Esophagus mucosa (tissue), 1 donor: ENCODE data around the gene SCYGR1. TPM values are rescaled to one million over a fixed set of nuclear protein-coding genes. Genes with fewer than 3 reads are reported as not detected.
A peak's percentile ranks its signal among the peaks of the same experiment; 100 is the strongest.
"Not testable (repeated sequence)": the region's sequence is repeated elsewhere in the genome, so short reads cannot be mapped to it uniquely, and the experiment has no call there.

Experiments
- ATAC-seq: fragments of 200-7000 bp; cut with Tn5 transposase; one replicate; pipeline ENCODE4 v1.9.1; 2020
- total RNA-seq: library from RNA; stranded (reverse); gene quantifications from one replicate; pipeline ENCODE4 v1.2.4, GENCODE V29; 2023
- donor health status: DM: yes; HTN: yes; CAD: no.

SCYGR1 gene
- total RNA-seq, 1 donor from 2014 or later: not detected

DNA sequence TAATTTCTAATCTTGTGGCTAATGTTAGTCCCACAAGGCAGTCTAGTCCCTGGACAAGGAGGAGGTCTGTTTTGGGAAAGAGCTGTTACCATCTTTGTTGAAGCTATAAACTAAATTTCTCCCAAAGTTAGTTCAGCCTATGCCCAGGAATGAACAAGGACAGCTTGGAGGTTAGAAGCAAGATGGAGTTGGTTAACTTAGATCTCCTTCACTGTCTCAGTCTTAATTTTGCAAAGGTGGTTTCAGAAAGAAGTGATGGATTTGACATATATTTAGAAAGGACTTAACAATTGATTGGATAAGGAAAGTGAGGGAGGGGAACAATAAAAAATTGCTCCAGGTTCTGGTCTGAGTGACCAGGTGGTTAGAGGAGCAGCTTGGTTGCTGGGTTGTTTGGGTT is 14.6 kb upstream of the SCYGR1 start:
- no peak for ATAC-seq

DNA sequence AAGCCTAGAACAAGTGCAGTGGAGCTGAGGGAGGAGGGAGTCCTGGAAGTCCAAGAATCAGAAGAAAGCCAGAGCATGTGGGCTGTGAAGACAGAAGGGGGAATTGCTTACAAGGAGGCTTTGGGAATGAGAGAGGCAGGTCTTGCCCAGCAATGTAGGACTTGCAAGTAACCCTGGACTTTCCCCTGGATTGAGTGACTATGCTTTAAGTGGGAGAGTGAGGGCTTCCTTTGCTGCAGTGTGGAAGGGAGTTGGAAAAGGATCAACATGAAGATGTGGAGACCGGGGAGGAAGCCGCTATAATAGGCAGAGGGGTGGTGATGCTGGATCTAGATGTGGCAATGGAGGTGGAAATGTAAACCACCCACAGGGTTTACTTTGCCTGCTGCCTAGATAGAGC is 13.8 kb upstream of the SCYGR1 start:
- ATAC-seq: peak; percentile 35

DNA sequence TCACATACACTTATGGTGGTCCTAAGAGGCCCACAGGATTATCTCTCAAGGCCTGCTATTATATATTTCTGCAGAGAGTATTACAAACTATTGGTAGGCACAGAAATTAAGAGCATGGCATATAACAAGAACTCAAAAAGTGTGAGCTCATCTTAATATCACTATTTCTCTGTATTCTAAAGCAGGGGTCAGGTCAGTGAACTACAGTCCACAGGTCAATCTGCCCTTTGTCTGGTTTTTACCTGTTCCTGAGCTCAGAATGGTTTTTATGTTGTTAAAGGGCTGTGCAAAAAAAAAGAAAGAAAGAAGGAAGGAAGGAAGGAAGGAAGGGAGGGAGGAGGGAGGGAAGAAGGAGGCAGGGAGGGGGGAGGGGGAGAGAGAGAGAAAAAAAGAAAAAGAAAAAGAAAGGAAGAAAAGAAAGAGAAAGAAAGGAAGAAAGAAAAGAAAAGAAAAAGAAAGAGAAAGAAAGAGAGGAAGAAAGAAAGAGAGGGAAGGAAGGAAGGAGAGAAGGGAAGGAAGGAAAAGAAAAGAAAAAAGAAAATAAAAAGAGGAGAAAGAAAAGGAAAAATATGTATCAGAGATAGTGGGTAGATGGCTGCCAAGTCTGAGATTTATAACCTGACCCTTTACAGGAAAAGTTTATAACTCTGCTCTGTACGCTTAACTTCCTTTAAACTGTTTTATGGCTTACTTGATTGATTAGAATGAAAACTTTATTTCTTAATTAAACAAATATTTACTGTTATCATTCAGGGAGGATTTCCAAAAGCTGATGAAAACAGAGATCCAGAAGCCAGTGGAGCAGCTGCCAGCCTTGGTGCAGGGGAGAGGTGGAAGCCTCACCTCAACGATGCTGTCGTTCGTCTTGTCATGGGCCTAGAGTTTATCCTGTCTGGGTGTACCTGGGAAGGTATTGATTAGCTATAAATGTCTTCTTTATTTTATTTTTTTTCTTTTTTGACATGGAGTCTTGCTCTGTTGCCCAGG is 11.2 kb upstream of the SCYGR1 start:
- ATAC-seq: no peak

DNA sequence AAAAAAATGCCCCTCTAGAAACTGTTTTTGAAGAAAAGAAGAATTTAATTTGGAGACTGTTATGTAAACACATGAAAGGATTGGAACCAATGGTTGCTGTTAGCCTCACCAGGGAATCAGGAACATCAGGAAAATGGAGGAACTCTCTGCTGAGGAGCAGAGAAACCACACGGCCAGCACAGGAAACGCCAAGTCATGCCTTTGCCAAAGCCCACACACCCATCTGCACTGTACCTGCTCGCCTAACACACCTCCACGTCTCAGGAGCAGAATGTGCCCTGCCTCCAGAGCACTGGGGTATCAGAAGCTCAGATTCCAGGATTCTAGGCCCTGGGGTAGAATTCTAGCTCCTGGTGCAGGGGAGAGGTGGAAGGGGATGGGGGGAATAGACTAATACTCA is 9.8 kb upstream of the SCYGR1 start:
- peak; percentile 72 for ATAC-seq

DNA sequence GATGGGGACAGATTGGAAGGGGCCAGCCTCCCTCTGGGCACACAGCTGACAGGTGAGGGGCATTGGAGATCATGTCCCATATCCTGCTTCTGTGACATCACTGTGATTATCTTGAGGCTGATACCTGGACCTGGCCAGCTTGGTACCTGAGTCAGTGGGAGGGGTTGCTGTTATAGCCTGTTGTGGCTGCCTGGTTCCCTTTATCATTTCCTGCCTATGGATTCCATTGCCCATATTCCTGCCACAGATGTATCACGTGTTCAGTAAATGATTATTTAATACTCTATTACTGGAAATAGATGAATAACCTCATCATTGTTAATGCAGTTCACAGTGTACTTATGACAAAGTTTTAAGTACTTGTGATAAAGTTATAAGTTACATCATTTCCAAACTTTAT is 7.8 kb upstream of the SCYGR1 start:
- peak; percentile 80 for ATAC-seq

DNA sequence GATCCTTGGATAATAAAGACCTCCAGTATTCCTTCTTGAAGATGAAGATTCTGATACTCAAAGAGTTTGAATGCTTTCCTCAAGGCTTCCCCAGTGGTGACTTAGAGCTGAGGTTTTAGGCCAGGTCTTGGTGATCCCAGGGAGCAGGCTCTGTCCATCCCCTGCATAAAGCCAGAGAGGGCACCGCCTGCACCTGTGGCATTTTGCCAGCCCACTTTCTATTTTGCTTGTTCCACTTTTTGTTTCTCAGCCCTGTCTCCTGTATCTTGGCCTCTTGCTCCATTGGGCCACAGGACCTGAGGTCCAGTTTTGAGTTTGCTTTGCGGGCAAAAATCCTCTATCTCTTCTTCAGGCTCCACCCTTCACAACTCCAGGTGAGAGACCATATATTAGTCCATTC is 6.7 kb upstream of the SCYGR1 start:
- no peak for ATAC-seq

DNA sequence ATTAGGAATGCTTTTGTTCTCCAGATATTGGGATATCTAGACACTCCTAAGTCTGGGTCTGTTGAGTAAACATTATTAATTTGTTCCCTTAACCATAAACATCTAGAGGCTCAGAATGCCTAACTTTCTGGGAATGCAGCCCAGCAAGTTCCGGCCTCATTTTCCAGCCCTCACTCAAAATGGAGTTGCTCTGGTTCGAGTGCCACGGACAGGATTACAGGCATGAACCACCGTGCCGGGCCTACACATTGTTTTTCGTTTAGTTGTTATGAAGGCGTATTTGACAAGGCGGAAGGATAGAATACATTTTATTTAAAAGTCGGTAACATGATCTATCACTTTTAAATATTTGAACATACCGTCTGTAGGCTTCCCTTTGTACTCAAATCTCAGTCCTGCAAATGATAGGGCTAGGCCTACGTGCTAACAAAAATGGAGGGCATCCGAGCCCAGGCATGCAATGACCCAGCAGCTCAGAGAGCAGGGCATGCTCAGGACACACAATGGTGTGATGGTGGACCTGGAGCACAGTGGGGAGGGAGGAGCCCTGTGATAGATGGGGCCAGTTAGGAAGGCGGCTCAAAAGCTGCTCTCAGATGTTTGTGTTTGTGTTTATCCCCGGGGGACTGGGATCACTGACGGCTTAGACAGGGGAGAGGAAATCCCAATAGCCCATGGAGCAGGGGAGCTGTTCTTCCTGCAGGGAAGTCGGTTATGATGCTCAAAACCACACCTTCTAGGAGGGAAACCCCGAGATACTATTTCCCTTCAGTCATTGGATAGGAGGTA is 2.9 kb upstream of the SCYGR1 start:
- ATAC-seq: no peak

DNA sequence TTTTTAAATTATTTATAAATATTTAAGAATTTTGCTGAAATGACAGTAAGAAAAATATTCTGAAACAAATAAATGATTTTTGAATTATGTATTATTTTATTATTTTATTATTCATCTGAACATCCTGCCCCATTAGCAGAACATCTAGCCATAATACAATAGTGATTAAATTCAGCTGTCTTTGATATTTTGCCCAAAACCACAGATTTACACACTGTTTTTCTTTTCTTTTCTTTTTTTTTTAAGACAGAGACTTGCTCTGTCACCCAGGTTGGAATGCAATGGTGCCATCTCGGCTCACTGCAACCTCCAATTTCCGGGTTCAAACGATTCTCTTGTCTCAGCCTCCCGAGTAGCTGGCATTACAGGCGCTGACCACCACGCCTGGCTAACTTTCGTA is 1.9 kb upstream of the SCYGR1 start:
- no peak for ATAC-seq

DNA sequence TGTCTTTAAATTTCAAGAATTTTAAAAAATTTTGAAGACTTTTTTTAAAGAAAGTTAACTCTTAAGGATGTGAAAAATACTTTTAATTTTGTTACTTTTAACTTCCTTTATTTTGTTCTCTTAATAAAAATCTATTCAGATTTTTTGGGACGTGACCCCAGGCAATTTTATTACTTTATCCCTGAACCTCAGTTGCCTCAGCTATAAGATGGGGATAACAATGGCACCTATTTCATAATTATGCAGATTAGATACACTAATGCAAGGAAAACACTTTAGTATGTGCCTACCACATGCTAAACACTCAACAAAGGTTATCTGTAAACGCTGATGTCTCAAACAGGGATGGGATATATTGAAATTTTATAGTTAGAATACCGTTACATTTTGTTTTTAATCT is 1.5 kb upstream of the SCYGR1 start:
- ATAC-seq: no peak

DNA sequence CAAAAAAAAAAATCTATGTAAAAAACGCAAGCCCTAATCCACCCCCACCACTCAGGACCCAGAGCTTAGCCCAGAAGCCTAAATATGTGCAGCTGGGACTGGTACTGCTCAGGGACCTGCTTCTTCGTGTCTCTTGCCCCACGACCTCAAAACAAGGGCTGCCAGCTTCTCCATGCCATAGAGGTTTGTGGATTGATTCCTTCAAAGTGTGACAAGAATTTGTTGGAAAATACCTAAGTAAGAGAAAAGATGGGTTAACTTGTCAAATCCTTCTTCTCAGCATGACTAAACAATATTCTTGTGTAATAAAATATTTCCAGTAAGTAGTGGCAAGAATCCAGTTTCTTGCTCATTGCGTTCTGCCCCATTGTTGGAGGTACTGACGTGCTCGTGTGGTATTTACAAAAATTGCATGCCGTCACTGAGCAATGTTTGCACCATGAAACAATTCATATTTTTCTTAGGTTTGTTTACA is 825 bp upstream of the SCYGR1 start:
- ATAC-seq: peak; percentile 85

DNA sequence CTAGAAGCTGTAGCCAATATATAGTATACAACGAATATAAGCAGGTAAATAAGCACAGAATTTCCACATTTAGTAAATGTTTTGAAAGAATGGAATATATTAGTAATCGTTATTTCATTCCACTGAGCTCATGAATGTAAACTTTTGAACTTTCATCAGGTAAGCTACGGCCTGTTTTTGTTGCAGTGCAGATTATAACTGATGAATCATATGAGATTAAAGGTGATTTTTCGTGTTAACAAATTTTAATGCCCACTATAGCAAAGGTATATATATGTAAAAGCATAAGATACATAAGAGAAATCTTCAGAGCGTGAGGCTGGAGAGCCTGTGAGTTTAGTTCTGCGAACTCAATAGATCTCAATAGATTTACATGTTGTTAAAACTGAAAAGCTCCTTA is 1.1 kb downstream of the SCYGR1 start:
- peak; percentile 78 for ATAC-seq

DNA sequence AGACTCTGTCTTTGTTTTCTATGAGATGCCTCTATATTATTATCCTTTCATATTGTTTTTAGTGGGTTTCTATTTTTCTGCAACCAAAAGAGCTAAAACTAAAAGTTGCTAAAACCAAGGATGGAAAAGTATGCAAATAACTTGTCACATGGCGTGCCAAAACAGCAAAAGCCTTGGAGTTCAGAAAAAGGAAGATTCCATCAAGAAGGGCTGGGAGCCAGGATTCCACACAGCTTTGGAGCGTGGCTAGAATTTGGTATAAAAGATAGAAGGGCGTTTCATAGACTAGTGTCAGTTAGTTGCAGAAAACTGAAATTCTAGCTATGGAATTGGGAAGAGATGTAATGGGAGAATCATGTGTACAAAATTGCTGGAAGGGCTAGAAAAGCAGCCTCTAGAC is 4.1 kb downstream of the SCYGR1 start:
- ATAC-seq: no peak

DNA sequence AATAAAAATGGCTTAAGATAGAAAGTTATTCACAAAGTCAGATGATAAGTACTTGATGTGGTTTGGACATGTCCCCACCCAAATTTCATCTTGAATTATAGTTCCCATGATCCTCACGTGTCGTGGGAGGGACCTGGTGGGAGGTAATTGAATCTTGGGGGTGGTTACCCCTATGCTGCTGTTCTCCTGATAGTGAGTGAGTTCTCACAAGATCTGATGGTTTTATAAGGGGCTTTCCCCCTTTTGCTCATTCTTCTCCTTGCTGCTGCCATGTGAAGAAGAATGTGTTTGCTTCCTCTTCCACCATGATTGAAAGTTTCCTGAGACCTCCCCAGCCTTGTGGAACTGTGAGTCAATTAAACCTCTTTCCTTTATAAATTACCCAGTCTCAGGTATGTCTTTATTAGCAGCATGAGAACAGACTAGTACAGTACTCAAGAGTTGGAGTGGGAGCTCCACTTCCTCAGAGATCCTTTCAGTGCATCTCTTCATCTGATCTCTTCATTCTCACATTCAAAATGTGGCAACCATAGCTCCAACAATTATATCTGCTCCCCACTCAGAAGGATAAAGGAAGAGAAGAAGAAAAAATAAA is 5.4 kb downstream of the SCYGR1 start:
- not testable (repeated sequence) for ATAC-seq

DNA sequence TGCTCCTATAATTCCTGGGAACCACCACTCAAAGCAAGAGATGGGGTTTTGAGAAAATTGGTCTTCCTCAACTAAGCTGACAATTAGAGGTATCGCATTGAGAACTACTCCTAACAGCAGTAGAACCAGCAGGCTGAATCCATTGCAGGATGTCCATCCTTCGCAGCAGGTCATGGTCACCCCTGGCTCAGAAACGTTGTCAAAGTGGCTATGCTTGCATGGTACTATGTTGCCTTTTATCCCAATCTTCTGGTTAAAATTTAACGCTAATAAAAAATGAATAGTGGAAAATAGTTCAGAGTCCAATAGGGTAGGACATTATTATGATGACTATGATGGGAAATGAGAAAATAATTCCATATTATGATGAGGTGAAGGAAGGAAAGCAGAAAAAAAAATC is 8.7 kb downstream of the SCYGR1 start, which contains the start of gene TM4SF20:
Gene TM4SF20 (minus strand): TSS at position 212 of the 400 bp plus-strand sequence. CDS start 38 bp downstream, at position 174.
- no peak for ATAC-seq

DNA sequence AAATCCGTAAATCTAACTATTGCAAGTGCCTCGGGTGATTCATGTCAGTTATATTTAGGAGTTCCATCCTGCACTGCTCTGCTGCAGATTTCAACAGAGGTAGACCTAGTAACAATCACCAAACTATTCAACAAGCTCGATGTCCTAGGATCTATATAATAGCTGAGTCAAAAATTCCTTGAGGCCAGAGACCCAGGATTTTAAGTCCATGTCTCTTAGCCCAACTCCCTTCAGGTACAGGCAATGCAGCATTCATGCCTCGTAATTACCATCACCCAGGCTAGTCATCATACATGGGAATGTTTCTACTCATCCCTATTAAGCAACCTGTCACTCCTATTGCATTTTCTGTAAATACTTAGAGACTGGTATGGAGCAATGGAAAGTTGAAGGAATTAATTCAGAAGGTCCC is 9.4 kb downstream of the SCYGR1 start:
- peak; percentile 60 for ATAC-seq

DNA sequence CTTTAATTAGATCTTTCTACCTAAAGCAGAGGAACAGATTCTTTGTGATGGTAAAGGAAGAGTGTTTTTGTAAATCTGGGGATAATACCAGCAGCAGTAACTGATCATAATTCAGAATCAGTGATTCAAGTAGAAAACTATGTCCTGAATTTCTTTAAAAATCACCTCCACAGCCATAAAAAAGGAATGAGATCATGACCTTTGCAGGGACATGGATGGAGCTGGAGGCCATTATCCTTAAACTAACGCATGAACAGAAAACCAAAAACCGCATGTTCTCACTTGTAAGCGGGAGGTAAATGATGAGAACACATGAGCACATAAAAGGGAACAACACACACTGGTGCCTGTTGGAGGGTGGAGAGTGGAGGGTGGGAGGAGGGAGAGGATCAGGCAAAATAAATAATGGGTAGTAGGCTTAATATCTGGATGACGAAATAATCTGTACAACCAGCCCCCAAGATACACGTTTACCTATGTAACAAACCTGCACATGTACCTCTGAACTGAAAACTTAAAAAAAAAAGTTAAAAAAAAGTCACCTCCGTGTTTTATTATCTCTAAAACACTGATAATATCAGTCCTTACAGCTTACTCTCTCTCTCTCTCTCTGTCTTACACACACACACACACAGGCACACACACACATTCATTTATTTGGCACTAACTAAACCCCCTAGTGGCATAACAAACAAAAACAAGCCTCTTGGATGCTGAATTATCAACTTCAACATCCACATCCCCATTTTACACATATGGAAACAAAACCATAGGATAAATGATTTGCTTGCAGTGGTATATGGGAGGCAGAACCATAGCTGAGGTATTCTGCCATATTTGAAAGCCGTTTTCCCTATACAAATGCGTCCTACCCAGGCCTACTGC is 10.0 kb downstream of the SCYGR1 start:
- ATAC-seq: no peak

DNA sequence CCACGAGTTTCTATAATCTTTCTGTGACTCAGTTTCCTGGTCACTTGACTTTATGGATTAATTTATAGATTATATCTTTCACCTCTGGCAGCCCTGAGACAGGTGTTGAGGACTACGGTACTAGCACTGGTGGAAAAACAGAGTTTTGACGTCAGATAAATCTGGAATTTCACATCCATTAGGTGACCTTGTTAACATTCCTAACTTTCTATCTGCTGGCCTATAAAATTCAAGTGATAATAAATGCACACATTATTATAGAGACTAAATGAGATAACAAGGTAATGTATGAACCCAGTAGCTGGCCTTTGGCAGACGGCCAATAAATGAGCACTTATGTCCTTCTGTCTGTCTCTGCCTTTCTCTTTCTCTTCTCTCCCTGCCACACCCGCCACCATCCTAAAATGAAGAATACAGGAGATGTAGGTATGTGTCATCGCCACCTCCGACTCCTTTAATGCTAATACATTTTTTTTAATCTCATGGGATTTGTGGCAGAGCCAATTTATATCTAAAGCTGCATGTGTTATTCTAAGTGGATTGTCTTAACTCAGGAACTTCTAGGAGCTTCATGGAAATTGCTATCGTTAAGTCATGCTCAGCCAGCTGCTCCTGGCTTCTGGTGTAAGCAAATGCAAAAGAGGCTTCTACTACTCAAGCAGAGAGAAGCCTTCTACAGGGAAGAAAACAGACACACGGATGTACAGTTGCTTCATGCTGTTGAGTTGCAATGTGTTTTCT is 10.9 kb downstream of the SCYGR1 start:
- ATAC-seq: peak; percentile 78

DNA sequence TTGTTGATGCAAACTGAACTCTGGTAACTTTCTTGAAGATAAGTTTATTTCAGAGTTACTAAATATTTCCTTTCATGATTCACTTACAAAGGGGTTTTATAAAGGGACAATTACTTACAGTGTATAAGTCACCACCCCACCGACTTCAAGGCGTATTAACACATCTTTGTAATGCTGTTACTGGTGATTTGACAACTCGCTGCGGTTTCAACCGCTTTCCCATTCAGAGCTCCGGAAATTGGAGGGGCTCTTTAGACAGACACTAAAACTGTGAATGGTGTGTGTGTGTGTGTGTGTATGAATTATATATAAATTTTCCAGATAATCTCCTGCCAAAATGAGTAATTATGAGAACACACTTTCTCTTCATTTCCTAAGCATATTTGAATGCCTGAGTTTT is 13.6 kb downstream of the SCYGR1 start:
- no peak for ATAC-seq

DNA sequence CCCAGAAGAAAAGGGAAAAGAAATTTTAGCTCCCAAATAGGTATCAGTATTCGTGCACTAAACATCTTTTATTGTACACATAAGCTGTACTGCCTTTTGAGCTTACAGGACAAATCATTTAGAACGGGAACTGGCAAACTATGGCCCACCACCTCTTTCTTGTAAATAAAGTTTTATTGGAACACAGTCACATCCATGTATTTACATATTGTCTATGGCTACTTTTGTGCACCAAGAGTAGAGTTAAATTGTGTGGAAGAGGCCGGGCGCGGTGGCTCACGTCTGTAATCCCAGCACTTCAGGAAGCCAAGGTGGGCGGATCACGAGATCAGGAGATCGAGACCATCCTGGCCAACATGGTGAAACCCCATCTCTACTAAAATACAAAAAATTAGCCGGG is 14.4 kb downstream of the SCYGR1 start:
- no peak for ATAC-seq

DNA sequence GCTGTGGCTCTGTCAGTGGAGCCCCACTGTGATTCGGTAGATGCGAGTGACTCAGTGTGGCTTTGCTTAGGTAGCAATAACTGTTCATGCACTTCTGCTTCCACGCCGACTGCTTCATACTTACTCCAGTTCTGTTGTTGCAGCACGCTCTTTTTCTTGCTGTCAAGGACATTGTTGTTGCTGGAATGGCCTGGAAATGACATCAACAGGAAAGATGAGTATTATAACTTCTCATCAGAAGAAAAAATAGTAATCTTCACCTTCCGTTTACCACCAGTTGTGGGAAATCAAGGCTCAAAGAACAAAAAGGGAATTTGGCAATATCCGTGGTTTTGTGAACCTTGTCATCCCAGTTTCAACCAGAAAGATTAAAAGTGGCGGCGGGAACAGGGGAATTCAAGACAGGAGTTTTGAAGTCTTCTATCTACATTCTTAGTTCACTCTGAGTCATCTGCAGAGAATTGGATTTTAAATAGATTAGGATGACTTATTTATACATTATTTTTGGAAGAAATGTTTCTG is 16.9 kb downstream of the SCYGR1 start:
- ATAC-seq: peak; percentile 67

DNA sequence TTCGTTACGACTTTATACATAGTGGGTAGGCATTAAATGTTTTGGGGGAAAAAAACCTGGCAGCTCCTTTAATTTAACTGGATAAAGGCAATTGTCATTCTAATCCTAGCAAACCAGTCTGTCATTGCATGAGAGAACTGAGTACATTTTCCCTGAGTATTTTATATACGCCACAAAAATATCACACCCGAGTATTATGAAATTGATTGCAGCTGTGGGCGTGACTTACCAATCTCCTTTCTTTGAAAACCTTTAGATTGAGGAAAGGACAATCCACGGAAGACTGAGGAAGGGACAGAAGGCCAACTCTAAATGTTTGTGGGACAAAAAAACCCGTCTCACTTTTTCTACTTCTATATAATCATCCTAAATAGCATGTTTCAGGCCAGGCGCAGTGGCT is 17.7 kb downstream of the SCYGR1 start:
- ATAC-seq: no peak
